GM12875 (cell line): Measurements from ENCODE around the gene FAM229A.

Experiments used
- H3K4me3 ChIP-seq: one replicate; pipeline ENCODE4 v1.5.1; 2011; ENCODE audit warnings: low read depth, low read length, control low read depth
- TF ChIP-seq, protein P1 (sequence below): IDR thresholded peaks from 2 replicates; pipeline ENCODE4 v1.5.1; 2011; ENCODE audit warnings: low read depth, mild to moderate bottlenecking, control low read depth, inconsistent platforms, low read length, moderate library complexity, borderline replicate concordance; ENCODE audit not compliant: insufficient read depth

The FAM229A gene, protein sequence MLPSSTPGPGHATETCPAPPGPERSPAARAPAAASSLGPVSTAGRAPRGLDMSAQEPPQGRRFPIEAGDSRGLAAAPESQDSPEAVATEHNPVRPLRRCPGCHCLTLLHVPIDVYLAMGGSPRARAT

DNA sequence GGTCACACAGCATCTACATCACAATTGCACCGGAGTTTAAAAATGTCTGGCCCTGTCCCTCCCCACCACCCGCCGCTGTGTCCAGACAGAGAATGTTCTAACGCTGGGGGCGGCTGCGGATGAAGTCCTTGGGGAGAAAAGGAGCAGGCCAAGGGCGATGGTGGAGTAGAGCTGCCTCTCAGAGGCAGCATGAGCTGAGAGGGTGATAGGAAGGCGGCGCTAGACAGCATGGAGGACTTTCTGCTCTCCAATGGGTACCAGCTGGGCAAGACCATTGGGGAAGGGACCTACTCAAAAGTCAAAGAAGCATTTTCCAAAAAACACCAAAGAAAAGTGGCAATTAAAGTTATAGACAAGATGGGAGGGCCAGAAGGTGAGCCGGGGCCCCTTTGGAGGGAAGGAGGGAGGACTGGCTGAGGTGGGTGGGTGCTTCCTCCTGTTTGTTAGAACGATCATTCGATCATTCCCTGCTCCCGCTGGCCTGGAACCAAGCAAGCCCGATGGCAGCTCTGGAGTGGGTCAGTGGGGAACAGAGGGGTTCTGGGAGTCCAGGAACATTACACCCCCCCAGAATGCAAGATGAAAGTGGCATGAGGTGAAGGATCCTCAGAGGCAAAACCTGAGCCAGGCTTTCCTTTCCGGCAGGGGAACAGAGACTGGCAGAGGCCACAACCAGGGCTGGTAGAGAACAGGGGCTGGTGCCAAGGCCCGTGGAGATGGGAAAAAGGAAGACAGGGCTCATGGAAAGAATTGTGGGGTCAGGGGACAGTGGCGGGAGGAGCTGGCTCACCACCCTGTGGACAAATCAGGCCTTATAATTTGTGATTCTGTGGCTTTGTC, at the start of gene FAM229A, which contains the start of gene TSSK3:
FAM229A (minus strand) TSS at position 12 of the 840 bp plus-strand sequence. CDS start 394 bp downstream, outside the sequence.
TSSK3 (plus strand) TSS at position 66 of the 840 bp plus-strand sequence; CDS start at position 229, 163 bp downstream.
- H3K4me3 ChIP-seq: peak within 1 kb of the TSS; percentile 29
- TF ChIP-seq, protein P1, sequence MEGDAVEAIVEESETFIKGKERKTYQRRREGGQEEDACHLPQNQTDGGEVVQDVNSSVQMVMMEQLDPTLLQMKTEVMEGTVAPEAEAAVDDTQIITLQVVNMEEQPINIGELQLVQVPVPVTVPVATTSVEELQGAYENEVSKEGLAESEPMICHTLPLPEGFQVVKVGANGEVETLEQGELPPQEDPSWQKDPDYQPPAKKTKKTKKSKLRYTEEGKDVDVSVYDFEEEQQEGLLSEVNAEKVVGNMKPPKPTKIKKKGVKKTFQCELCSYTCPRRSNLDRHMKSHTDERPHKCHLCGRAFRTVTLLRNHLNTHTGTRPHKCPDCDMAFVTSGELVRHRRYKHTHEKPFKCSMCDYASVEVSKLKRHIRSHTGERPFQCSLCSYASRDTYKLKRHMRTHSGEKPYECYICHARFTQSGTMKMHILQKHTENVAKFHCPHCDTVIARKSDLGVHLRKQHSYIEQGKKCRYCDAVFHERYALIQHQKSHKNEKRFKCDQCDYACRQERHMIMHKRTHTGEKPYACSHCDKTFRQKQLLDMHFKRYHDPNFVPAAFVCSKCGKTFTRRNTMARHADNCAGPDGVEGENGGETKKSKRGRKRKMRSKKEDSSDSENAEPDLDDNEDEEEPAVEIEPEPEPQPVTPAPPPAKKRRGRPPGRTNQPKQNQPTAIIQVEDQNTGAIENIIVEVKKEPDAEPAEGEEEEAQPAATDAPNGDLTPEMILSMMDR: no peak

DNA sequence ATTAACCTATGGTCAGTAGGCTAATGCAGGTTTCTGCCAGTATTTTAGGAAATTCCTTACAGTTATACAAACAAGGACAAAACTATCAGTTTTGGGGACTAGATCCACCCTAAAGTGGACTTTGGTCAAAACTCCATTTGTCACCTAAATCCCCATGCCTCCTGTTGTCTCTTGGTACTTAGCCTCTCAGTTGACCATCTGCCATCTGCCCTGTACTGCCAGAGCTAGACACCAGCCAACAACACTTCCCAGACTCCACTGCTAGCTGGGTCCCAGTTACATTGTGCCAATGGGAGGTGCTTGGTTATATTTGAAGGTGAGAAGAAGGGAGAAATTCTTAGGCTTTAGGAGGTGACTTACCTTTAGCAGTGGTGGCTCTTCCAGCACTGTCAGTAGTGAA, 49.0 kb upstream of the FAM229A start:
- H3K4me3 ChIP-seq: no peak overlapping the region
- TF ChIP-seq, protein P1: no peak

DNA sequence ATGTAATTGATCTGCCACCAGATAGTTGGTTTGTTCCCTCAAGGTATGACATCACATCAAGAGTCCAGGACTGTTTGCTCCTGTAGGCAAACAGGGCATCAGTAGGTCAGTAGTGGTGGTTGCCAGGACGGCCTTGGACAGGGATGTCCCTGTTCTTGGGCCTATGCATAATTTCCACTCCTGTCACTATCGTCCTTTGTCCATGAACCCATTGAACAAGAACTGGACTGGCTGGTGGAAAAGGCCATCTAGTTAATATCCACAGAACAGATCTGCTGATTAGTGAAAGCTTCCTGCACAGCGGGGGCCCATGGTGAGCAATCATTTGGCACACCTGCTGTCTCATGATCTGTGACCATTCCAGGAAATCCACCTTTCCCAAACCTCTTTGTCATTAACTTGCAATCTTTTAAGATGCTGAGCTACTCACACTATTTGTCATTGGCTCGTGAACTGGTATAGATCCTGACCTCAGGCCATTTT, 44.4 kb upstream of the FAM229A start:
- TF ChIP-seq, protein P1: no peak
- no peak overlapping the region for H3K4me3 ChIP-seq

DNA sequence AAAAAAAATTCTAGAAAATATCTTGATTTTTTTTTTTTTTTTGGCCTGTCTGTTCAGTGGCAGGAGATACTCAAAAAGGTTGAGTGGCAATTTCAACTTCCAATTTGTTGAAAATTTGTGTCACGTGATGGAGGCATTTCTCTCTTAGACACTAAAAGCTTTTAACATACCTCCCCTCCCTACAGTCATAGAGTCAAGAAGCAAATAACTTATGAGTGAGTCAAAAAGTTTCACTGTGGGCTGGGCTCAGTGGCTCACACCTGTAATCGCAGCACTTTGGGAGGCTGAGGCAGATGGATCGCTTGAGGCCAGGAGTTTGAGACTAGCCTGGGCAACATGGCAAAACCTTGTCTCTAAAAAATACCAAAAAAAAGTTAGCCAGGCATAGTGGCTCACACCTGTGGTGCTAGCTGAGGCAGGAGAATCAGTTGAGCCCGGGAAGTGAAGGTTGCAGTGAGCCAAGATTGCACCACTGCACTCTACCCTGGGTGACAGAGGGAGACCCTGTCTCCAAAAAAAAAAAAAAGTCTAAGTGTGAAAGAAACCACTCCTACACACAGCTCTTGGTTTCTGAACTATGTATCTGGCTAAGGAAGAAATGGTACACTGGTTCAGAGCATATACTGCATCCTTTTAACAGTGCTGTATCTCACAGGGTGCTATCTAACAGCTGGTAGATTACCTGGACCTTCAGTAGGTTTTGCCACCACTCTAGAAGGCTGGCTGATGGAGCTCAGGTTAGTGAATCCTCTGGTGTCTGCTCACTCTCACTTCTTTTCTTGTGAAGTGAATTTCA, 43.6 kb upstream of the FAM229A start:
- H3K4me3 ChIP-seq: no peak overlapping the region
- TF ChIP-seq, protein P1: no peak

DNA sequence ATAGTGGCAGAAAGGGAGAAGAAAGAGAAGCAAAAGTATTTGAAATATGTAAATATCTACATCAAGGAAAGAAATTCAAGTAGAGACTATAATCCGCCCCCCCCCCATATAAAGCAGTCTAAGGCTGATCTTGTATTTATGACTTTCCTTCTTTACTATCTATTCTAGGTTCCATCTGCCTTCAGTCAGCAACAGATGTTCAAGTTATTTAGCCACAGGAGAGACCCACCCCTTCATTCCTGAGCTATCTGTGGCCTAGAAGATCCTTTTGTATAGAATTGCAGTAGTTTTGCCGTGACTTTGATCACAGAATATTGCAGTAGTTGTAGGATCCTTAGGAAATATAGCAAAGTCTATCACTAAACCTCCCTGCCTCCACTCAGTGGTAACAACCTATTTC, 42.7 kb upstream of the FAM229A start:
- no peak overlapping the region for H3K4me3 ChIP-seq
- TF ChIP-seq, protein P1: no peak

DNA sequence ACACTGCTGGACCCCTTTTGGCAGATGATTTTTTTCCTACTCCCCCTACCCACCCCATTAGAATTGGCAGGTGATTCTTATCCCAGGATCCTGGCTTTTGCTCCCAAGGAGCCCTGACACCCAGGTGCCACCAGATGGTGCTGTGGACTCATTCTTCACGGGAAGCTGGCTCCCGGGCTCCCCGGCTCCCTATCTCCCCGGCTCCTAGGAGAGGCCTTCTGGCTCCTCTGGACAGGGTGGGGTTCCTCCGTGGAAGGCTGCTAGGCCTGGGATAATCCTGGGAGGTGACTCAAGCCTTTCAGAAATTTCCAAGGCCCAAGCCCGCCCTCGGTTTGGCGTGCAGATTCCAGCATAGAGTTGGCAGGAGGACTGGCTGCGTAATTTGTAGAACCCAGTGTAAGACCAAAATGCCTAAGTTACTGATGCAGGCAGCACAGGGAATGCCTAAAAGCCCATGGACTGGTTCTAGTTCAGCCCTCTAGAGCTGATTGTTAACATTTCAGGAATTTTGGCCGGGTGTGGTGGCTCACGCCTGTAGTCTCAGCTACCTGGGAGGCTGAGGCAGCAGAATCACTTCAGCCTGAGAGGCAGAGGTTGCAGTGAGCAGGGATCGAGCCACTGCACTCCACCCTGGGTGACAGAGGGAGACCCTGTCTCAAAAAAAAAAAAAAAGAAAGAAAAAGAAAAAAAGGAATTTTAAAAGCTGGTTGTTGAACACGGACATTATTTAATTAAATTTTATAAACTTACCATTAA, 38.8 kb upstream of the FAM229A start:
- TF ChIP-seq, protein P1: peak; percentile 85
- no peak overlapping the region for H3K4me3 ChIP-seq
